ENCODE measurements around the gene SHISA9. TPM values are rescaled to one million over a fixed set of nuclear protein-coding genes. Genes with fewer than 3 reads are reported as not detected.
A peak's percentile ranks its signal among the peaks of the same experiment; 100 is the strongest.

SHISA9 gene
- polyA plus RNA-seq, 3 donors = 0.01 TPM; not detected in 2

GRCh38 chr16:12900599-12901203 lies 697 bp upstream of the SHISA9 start:
- no peak overlapping the region for H3K27ac Mint-ChIP-seq
- H2AFZ ChIP-seq (ENCODE audit: insufficient read depth, low read depth, low read length, poor library complexity, severe bottlenecking) = no peak overlapping the region
- no peak for DNase-seq
- peaks cover 0 to 8% (median 3%) of the 10 kb centered on the region in 7 donors for H3K9me3 Mint-ChIP-seq
- H3K79me2 ChIP-seq (ENCODE audit: insufficient read depth, low read length) = no peaks in the 10 kb centered on the region
- H3K27me3 Mint-ChIP-seq (ENCODE audit: low read depth in 3 of 3) = peaks cover 62 to 76% (median 72%) of the 10 kb centered on the region in 3 donors
- H3K36me3 Mint-ChIP-seq = no peaks in the 10 kb centered on the region
- no peak for TF ChIP-seq CTCF (IDR thresholded peaks at IDR 0.05)
- peaks cover 2% of the 10 kb centered on the region for H3K4me1 Mint-ChIP-seq
- H3K4me3 ChIP-seq (replicated peaks in 1 of 3; ENCODE audit: low read depth in 2 of 3, low read length in 3 of 3) = no peak overlapping the region
- no peaks in the 10 kb centered on the region for H3K36me3 ChIP-seq (replicated peaks in 1 of 2; ENCODE audit: control insufficient read depth in 1 of 2, insufficient read depth in 2 of 2, low read length in 2 of 2)
- no peak overlapping the region for H3K9ac ChIP-seq (ENCODE audit: insufficient read depth, low read length, poor library complexity, severe bottlenecking)
- H3K9me3 ChIP-seq (replicated peaks in 1 of 2; ENCODE audit: control insufficient read depth in 1 of 2, insufficient read depth in 1 of 2, low read length in 2 of 2) = peaks cover 0 to 9% of the 10 kb centered on the region in 2 donors
- no peak overlapping the region for H3K27ac ChIP-seq (ENCODE audit: low read depth in 1 of 2, low read length in 2 of 2)
- no peaks in the 10 kb centered on the region for H3K4me1 ChIP-seq (ENCODE audit: control insufficient read depth in 1 of 2, insufficient read depth in 2 of 2, low read length in 2 of 2)
- H3K4me3 Mint-ChIP-seq = peak overlapping the region in 1 of 2 donors; percentile 77
- intact Hi-C loops (cut with micrococcal nuclease) = no loop called here
- 3% methylated on average over 37 of the region's 37 CpGs for WGBS (ENCODE audit: insufficient coverage)
- no peak overlapping the region for H3K4me2 ChIP-seq (replicated peaks; ENCODE audit: extremely low read depth, low read length, poor library complexity, severe bottlenecking)
- H3K27me3 ChIP-seq (ENCODE audit: control insufficient read depth in 2 of 2, insufficient read depth in 2 of 2, low read length in 2 of 2) = peaks cover 27 to 70% of the 10 kb centered on the region in 2 donors
- no peaks in the 10 kb centered on the region for H4K20me1 ChIP-seq (ENCODE audit: insufficient read depth, low read length)

- peak overlapping the region in 1 of 2 donors; percentile 70 for H3K4me3 Mint-ChIP-seq
- no peaks in the 10 kb centered on the region for H3K36me3 ChIP-seq (replicated peaks in 1 of 2; ENCODE audit: control insufficient read depth in 1 of 2, insufficient read depth in 2 of 2, low read length in 2 of 2)
- peaks cover 0 to 9% of the 10 kb centered on the region in 2 donors for H3K9me3 ChIP-seq (replicated peaks in 1 of 2; ENCODE audit: control insufficient read depth in 1 of 2, insufficient read depth in 1 of 2, low read length in 2 of 2)
- no peak for TF ChIP-seq CTCF (IDR thresholded peaks at IDR 0.05)
- peaks cover 27 to 70% of the 10 kb centered on the region in 2 donors for H3K27me3 ChIP-seq (ENCODE audit: control insufficient read depth in 2 of 2, insufficient read depth in 2 of 2, low read length in 2 of 2)
- H3K79me2 ChIP-seq (ENCODE audit: insufficient read depth, low read length) = no peaks in the 10 kb centered on the region
- H3K9ac ChIP-seq (ENCODE audit: insufficient read depth, low read length, poor library complexity, severe bottlenecking) = no peak overlapping the region
- H4K20me1 ChIP-seq (ENCODE audit: insufficient read depth, low read length) = no peaks in the 10 kb centered on the region
- peaks cover 0 to 8% (median 3%) of the 10 kb centered on the region in 7 donors for H3K9me3 Mint-ChIP-seq
- H3K27ac ChIP-seq (ENCODE audit: low read depth in 1 of 2, low read length in 2 of 2) = no peak overlapping the region
- no peak overlapping the region for H3K4me2 ChIP-seq (replicated peaks; ENCODE audit: extremely low read depth, low read length, poor library complexity, severe bottlenecking)
- peaks cover 2% of the 10 kb centered on the region for H3K4me1 Mint-ChIP-seq
- H2AFZ ChIP-seq (ENCODE audit: insufficient read depth, low read depth, low read length, poor library complexity, severe bottlenecking) = no peak overlapping the region
- no peaks in the 10 kb centered on the region for H3K4me1 ChIP-seq (ENCODE audit: control insufficient read depth in 1 of 2, insufficient read depth in 2 of 2, low read length in 2 of 2)
- intact Hi-C loops (cut with micrococcal nuclease) = no loop called here
- no peak overlapping the region for H3K27ac Mint-ChIP-seq
- H3K4me3 ChIP-seq (replicated peaks in 1 of 3; ENCODE audit: low read depth in 2 of 3, low read length in 3 of 3) = no peak overlapping the region
- 1% methylated on average over 17 of the region's 34 CpGs for WGBS (ENCODE audit: insufficient coverage)
- H3K36me3 Mint-ChIP-seq = no peaks in the 10 kb centered on the region
- no peak for DNase-seq
- H3K27me3 Mint-ChIP-seq (ENCODE audit: low read depth in 3 of 3) = peaks cover 63 to 80% (median 74%) of the 10 kb centered on the region in 3 donors
These were observed 198 bp upstream of the SHISA9 start for GRCh38 chr16:12901204-12901596.

Measured in CD14-positive monocyte (primary cell).